Activated T-cell treated with anti-CD3 and anti-CD28 coated beads for 4 hours (primary cell): ENCODE data around the gene FOXR1.
A peak's percentile ranks its signal among the peaks of the same experiment; 100 is the strongest.

ENCODE experiments used
- DNase-seq: peaks from one replicate; pipeline ENCODE4 v3.0.0-alpha.2; 2020

The FOXR1 gene

DNA sequence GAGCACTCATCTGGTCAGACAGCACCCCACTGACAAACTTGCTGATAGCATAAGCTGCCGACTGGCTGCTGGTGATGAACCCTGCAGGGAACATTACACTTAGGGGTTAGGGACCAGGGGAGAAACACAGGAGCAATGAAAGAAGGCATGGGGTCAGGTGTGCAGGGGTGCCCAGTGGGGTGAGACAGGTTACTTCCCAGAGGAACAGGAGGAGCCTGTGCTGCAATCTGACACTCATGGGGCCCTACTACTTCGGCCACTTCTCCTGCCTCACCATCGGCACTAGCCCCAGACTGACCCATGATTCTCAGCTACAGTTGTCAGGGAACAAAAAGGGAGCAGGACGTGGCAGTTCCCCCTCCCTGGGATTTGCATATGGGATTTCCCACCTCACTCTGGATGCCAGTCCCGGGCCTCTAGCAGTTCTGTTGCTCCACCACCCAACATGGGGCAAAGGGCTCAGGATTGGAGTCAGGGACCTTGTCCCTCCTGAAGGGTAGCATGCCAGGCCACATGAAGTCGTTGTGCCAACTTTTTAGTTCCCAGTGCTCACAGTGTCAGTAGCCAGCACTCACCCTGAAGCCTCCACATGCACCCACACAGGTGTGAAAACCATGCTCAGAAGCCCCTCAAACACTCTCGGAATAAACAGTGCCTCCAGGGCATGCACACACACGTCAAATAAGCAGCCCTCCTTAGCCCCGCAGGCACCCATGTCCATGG, 56.9 kb downstream of the FOXR1 start:
- DNase-seq: no peak

GRCh38 chr11:119029069-119029339, 57.4 kb downstream of the FOXR1 start:
- DNase-seq: no peak

GRCh38 chr11:119029340-119030028, 57.9 kb downstream of the FOXR1 start:
- peak; percentile 35 for DNase-seq

- no peak for DNase-seq
Observed at GRCh38 chr11:119030029-119030328, 58.4 kb downstream of the FOXR1 start.

- peak; percentile 99 for DNase-seq
Observed at GRCh38 chr11:119030329-119031047, 58.9 kb downstream of the FOXR1 start, which contains the start of gene SLC37A4. Gene SLC37A4, minus strand, starts transcription at chr11:119030877.
